Astrocyte (in vitro differentiated cells and primary cell): ENCODE measurements around the gene EZH1.

ENCODE experiments used
- CTCF ChIP-seq: IDR thresholded peaks from 2 replicates; pipeline ENCODE4 v1.5.1; 2011; ENCODE audit warnings: low read depth, mild to moderate bottlenecking, inconsistent platforms, low read length, moderate library complexity; ENCODE audit not compliant: insufficient read depth
- EZH2 ChIP-seq: IDR thresholded peaks from 2 replicates; pipeline ENCODE4 v1.6.1; 2012; ENCODE audit warnings: mild to moderate bottlenecking, low read length, inconsistent platforms; ENCODE audit not compliant: insufficient read depth

- TF ChIP-seq EZH2 (no peak), CTCF (no peak)
Measured at GRCh38 chr17:42659079-42659931, 85.5 kb downstream of the EZH1 start, which contains the start of gene TUBG2.
